Natural killer cell treated with Interleukin-12 subunit alpha and Interleukin-12 subunit beta and Interleukin-15 and Interleukin-18, amount 100 ng/mL, for 72 hours (primary cell): ENCODE measurements around the gene TANGO6. TPM values are rescaled to one million over a fixed set of nuclear protein-coding genes. Genes with fewer than 3 reads are reported as not detected.
A peak's percentile ranks its signal among the peaks of the same experiment; 100 is the strongest.

Experiments
- ATAC-seq, 2 donors: fragments of 150-1000 bp; cut with Tn5 transposase in 1 of 2; sonication (Bioruptor Pico), chemical (Tn5 transposase) in 1 of 2; 2 replicates each; pipeline ENCODE4 v1.10.0; 2021
- DNase-seq: peaks from one replicate; pipeline ENCODE4 v3.0.0; 2022; ENCODE audit warnings: low spot score
- H3K27ac Mint-ChIP-seq, 2 donors: 1 replicate in 1 of 2; 2 replicates in 1 of 2; pipeline ENCODE4 v1.8.0; 2022; ENCODE audit warnings: mixed read lengths in 2 of 2, mild to moderate bottlenecking in 1 of 2, moderate library complexity in 1 of 2
- H3K27me3 Mint-ChIP-seq, 2 donors: 1 replicate in 1 of 2; 2 replicates in 1 of 2; pipeline ENCODE4 v1.8.0; 2022; ENCODE audit warnings: mixed read lengths in 2 of 2
- H3K36me3 Mint-ChIP-seq: one replicate; pipeline ENCODE4 v1.8.0; 2022; ENCODE audit warnings: mixed read lengths
- H3K4me1 Mint-ChIP-seq, 2 donors: 1 replicate in 1 of 2; 2 replicates in 1 of 2; pipeline ENCODE4 v1.8.0; 2022; ENCODE audit warnings: low read depth in 2 of 2, mixed read lengths in 2 of 2, mild to moderate bottlenecking in 1 of 2
- H3K4me3 Mint-ChIP-seq: one replicate; pipeline ENCODE4 v1.8.0; 2022; ENCODE audit warnings: mixed read lengths
- H3K9me3 Mint-ChIP-seq: 2 replicates; pipeline ENCODE4 v1.8.0; 2022; ENCODE audit warnings: mixed read lengths
- total RNA-seq, 2 donors: library from RNA; stranded (reverse); gene quantifications; one replicate each; pipeline ENCODE4 v1.2.3, GENCODE V29; 2022

The TANGO6 gene
- total RNA-seq, 2 donors from 2014 or later = 26.6 to 62.3 TPM

DNA sequence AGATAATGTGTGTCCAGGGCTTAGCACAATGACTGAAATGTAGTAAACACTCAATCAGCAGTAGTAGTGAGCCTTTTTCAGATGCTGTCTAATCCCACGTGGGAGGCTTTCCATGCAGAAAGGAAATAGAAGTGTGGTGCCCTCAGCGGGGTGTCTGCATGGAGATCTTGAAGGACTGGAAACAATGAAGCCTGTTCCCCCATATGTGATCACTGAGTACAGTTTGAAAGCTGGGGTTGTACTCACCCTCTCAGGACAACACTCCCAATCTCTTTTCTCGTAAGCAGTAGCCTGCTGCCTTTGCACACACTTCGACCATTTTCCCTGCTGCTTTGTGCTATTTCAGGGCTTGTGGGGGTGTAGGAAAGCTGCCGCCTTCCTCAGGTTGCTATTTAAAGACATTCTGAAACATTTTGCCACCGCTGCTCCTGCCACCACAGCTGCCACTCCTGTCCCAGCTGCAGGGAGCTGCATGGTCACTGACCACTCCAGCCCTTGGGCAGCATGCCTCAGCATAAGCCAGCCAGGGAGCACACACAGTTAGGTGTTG is 221.5 kb downstream of the TANGO6 start:
- Mint-ChIP-seq H3K27me3 (no peaks in the 10 kb centered on the region), H3K9me3 (no peaks in the 10 kb centered on the region)

DNA sequence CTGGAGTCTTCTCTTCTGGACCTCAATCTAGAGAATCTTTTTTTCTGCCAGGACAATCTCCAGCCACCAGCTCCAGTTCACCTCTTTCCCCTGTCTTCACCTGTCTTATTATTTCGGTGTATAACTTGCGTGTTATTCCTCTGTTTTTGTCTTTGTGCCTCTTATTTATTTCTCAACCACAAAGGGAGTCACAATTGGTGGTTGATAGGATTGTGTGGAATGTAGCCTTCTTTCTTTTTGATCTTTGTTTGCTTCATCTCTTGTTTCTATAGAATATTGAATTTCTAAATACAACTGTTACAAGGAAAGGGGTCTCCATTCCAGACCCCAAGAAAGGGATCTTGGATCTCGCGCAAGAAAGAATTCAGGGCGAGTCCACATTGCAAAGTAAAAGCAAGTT is 226.2 kb downstream of the TANGO6 start:
- ATAC-seq = no peak
- H3K4me3 Mint-ChIP-seq = no peak overlapping the region
- H3K27ac Mint-ChIP-seq = no peak overlapping the region
- H3K4me1 Mint-ChIP-seq = peaks cover 0 to 2% of the 10 kb centered on the region in 2 donors
- no peak for DNase-seq
- no peaks in the 10 kb centered on the region for H3K9me3 Mint-ChIP-seq
- no peaks in the 10 kb centered on the region for H3K27me3 Mint-ChIP-seq
- no peaks in the 10 kb centered on the region for H3K36me3 Mint-ChIP-seq

More for the DNA sequence above, 221.5 kb downstream of the TANGO6 start:
- ATAC-seq (no peak), DNase-seq (no peak)
- Mint-ChIP-seq H3K4me3 (no peak overlapping the region), H3K4me1 (no peaks in the 10 kb centered on the region), H3K27ac (no peak overlapping the region), H3K36me3 (no peaks in the 10 kb centered on the region)

DNA sequence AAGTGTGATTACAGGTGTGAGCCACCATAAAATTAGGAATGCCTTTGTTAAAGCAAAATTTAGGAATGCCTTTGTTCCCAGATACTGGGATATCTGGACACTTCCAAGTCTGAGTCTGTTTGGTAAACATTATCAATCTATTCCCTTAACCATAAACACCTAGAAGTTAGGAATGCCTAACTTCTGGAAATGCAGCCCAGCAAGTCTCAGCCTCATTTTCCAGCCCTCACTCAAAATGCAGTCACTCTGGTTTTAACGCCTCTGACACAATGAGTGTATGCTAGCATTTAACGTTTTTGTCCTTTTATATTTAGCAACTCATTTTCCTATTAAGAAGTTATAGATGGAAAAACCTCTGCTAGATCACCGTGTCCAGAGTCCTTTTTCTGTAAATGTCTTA is 227.7 kb downstream of the TANGO6 start:
- DNase-seq = no peak
- no peaks in the 10 kb centered on the region for H3K9me3 Mint-ChIP-seq

DNA sequence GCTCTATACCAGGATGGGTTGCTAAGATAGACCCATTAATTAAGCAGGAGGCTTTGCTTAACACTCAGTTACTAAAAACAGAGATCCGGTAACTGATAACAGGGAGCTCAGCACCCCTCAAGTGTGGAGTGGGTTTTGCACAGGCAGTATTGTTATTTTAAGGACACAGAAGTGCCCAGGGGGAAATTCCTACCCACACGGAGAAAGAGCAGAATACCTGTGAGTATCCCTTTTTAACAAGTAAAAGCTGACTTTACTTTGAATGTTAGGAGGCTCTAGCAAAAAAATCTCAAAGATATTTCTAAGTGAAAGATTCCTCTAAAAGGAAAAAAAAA is 229.3 kb downstream of the TANGO6 start:
- H3K9me3 Mint-ChIP-seq = no peaks in the 10 kb centered on the region
- ATAC-seq (no peak), DNase-seq (no peak)
- no peaks in the 10 kb centered on the region for H3K27me3 Mint-ChIP-seq
- no peak overlapping the region for H3K27ac Mint-ChIP-seq
- peaks cover 0 to 2% of the 10 kb centered on the region in 2 donors for H3K4me1 Mint-ChIP-seq
- no peak overlapping the region for H3K4me3 Mint-ChIP-seq
- H3K36me3 Mint-ChIP-seq = no peaks in the 10 kb centered on the region

More for the DNA sequence above, 227.7 kb downstream of the TANGO6 start:
- Mint-ChIP-seq H3K27ac (no peak overlapping the region), H3K36me3 (no peaks in the 10 kb centered on the region), H3K27me3 (no peaks in the 10 kb centered on the region), H3K4me1 (peaks cover 0 to 2% of the 10 kb centered on the region in 2 donors), H3K4me3 (no peak overlapping the region)
- ATAC-seq = no peak

DNA sequence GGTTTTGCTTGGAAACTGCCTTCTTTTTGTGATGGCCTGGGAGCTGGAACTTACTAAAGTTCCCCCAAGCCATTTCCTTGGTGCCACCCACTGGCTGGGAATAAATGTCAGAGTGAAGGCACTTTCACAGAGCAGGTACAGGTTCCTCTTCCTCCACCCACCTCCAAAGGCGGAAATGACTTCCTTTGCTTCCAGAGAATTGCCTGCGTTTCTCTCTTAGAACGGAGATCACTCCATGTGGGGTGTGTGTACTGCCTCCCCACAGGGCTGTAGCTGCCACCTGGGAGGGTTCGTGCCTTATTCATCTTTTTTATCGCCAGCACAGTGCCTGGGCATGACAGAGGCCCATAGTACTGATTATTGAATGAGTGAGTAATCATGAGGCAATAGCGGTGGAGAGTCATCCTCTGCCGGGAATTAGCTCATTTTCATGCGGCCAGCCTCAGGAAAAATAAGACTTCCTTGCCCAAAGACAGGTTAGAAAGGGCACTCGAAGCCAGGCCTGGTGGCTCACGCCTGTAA is 229.9 kb downstream of the TANGO6 start:
- Mint-ChIP-seq H3K27ac (no peak overlapping the region), H3K27me3 (no peaks in the 10 kb centered on the region), H3K9me3 (no peaks in the 10 kb centered on the region), H3K4me3 (no peak overlapping the region), H3K4me1 (peaks cover 0 to 2% of the 10 kb centered on the region in 2 donors), H3K36me3 (no peaks in the 10 kb centered on the region)
- ATAC-seq = peak in 1 of 2 donors; percentile 36
- no peak for DNase-seq

DNA sequence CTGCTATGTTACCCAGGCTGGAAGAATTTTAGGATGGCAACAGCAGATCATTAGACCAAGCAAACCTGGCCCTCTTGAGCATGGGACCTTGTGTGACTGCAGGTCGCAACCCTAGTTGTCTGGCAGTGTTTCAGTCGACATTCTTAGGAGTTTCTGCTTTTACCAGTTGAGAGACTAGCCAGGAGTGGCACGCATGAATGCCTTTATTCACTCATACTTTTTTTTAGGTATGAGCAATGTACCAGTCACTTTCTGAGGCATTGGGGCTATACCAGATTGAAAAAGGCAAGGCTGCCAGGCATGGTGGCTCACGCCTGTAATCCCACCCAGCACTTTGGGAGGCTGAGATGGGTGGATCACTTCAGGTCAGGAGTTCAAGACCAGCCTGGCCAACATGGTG is 233.9 kb downstream of the TANGO6 start:
- no peak for DNase-seq

DNA sequence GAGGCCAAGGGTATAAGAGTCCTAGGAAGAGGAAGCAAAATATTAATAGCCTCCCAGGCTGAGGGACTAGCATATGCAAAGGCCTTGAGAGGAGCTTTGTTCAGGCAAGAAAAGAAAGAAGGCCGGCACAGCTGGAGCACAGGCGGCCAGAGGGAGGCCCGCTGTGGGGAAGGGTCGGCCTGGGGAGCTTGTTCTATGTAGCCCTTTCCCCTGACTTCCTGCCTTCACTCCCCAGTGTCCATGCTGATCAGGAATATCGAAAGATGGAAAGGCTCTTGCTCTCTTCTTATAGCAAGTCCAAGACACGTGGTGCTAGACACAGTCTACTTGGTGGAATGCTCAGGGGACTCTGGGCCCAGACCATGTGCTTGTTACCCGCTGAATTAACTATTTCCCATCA is 234.7 kb downstream of the TANGO6 start:
- Mint-ChIP-seq H3K4me3 (no peak overlapping the region), H3K4me1 (no peaks in the 10 kb centered on the region), H3K27me3 (no peaks in the 10 kb centered on the region), H3K9me3 (no peaks in the 10 kb centered on the region), H3K36me3 (no peaks in the 10 kb centered on the region), H3K27ac (no peak overlapping the region)
- ATAC-seq (no peak), DNase-seq (no peak)

More for the DNA sequence above, 233.9 kb downstream of the TANGO6 start:
- H3K4me3 Mint-ChIP-seq = no peak overlapping the region
- no peaks in the 10 kb centered on the region for H3K27me3 Mint-ChIP-seq
- no peaks in the 10 kb centered on the region for H3K9me3 Mint-ChIP-seq
- no peaks in the 10 kb centered on the region for H3K4me1 Mint-ChIP-seq
- ATAC-seq = no peak
- H3K27ac Mint-ChIP-seq = no peak overlapping the region
- H3K36me3 Mint-ChIP-seq = no peaks in the 10 kb centered on the region

DNA sequence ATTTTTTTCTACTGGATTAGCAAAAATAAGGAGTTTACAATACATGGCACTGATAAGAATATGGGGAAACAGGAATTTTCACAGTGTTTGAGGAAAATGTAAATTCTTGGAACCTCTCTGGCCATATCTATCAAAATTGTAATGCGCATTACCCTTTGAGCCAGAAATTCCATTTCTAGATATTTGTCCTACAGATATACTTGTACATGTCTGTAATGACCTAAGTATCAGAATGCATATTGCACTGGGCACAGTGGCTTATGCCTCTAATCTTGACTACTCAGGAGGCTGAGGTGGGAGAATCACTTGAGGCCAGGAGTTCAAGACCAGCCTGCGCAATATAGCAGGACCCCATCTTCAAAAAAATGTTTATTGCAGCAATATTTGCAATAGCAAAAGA is 236.4 kb downstream of the TANGO6 start:
- Mint-ChIP-seq H3K36me3 (no peaks in the 10 kb centered on the region), H3K4me3 (no peak overlapping the region)
- no peak for DNase-seq

DNA sequence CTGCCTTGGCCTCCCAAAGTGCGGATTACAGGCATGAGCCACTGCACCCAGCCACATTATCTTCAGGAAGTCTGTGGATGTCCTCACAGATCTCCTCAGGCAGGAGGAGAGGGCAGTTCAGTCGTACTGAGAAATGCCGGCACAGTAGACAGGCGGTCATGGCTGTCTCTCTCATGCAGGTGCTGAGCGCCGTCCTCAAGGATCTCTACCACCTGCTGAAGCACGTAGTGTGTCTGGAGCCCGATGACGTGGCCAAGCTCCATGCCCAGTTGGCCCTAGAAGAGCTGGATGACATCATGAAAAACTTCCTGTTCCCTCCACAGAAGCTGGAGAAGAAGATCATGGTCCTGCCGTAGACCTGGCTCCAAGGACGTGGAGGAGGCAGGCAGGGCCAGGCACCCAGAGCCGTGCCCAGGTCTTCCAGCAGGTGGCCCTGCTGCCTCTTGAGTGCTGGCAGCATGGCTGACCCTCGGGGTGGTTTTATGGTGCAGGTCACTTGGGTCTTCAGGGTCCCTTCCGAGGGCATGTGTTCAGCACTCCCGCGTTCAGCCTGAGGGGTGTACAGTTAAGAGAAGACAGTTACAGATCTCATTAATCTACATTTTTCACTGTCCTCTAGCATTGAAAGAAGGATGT is 240.1 kb downstream of the TANGO6 start:
- no peaks in the 10 kb centered on the region for H3K9me3 Mint-ChIP-seq
- ATAC-seq = no peak
- no peaks in the 10 kb centered on the region for H3K27me3 Mint-ChIP-seq
- H3K27ac Mint-ChIP-seq = no peak overlapping the region
- H3K4me3 Mint-ChIP-seq = no peak overlapping the region
- H3K4me1 Mint-ChIP-seq = peaks cover 0 to 1% of the 10 kb centered on the region in 2 donors
- H3K36me3 Mint-ChIP-seq = no peaks in the 10 kb centered on the region
- no peak for DNase-seq

More for the DNA sequence above, 236.4 kb downstream of the TANGO6 start:
- Mint-ChIP-seq H3K4me1 (no peaks in the 10 kb centered on the region), H3K9me3 (no peaks in the 10 kb centered on the region), H3K27ac (no peak overlapping the region), H3K27me3 (no peaks in the 10 kb centered on the region)
- no peak for ATAC-seq

DNA sequence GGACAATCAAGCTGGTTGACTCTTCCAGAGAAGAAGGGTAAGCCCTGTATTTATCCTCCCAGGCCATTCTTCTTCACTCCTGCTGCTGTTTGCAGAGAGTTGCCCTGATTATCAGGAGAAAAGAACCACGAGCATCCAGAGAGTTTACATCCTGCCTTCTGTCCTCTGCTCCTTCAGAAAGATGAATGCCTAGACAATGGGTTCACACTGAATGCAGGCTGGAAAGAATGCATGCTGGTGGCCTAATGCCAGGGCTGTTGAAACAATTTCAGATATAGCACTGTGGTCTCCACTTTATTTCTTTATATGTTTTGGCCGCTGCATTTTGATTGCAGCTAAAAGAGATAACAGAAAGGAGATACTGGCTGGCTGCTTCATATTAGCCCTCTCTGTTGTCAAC is 241.0 kb downstream of the TANGO6 start:
- Mint-ChIP-seq H3K27me3 (no peaks in the 10 kb centered on the region), H3K4me1 (peaks cover 3 to 10% of the 10 kb centered on the region in 2 donors), H3K27ac (no peak overlapping the region), H3K4me3 (no peak overlapping the region), H3K36me3 (no peaks in the 10 kb centered on the region), H3K9me3 (no peaks in the 10 kb centered on the region)
- no peak for DNase-seq
- ATAC-seq = no peak

DNA sequence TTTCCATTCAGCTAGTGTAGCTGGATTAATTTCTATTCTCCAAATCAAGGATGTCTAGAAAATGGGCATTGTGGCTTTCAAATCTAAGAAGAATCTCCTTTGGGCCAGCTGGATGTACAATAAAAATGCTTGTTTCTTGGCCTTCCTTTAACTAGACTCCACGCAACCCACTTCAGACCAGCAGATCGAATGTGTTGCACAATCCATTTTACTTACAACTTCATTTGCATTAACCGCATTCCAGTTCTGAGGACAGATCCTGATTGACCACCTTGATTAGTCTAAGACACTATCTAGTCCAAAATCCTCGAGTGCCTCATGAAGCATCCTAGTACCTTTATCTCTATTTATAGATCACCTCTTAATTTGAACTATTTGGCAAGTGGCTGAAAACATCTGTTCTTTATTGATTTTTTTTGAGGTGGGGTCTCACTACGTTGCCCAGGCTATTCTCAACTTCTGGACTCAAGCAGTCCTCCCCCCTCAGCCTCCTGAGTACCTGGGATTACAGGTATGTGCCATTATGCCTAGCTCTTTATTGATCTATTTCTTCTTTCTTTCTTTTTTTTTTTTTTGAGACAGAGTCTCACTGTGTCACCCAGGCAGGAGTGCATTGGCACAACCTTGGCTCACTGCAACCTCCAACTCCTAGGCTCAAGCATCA is 241.8 kb downstream of the TANGO6 start:
- H3K27me3 Mint-ChIP-seq = no peaks in the 10 kb centered on the region
- no peak for ATAC-seq
- H3K9me3 Mint-ChIP-seq = no peaks in the 10 kb centered on the region
- no peak overlapping the region for H3K27ac Mint-ChIP-seq
- H3K36me3 Mint-ChIP-seq = no peaks in the 10 kb centered on the region
- no peak for DNase-seq
- no peak overlapping the region for H3K4me3 Mint-ChIP-seq
- peaks cover 3 to 12% of the 10 kb centered on the region in 2 donors for H3K4me1 Mint-ChIP-seq

DNA sequence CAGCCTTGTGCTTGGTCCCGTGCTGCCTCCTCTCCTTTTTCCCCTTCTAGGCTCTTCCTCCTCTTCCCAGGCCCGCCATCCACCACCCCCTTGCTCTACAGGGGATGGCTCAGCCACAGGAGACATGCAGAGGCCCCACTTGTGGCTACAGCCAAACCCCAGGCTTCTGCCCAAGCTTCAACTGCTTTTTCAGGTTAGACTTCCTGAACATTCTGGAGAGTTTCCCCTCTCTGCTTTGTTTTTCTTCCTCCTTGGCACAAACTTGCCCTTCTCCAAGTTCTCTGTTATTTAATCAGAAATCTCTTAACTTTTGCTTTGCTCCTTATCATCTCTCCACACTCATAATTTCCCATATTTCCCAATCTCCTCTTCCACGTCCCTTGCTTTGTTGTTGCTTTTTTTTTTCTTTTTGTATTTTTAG is 243.8 kb downstream of the TANGO6 start:
- no peaks in the 10 kb centered on the region for H3K9me3 Mint-ChIP-seq
- DNase-seq (no peak), ATAC-seq (no peak)
- H3K36me3 Mint-ChIP-seq = no peaks in the 10 kb centered on the region
- H3K27me3 Mint-ChIP-seq = no peaks in the 10 kb centered on the region
- peaks cover 3 to 12% of the 10 kb centered on the region in 2 donors for H3K4me1 Mint-ChIP-seq
- H3K4me3 Mint-ChIP-seq = no peak overlapping the region
- no peak overlapping the region for H3K27ac Mint-ChIP-seq

DNA sequence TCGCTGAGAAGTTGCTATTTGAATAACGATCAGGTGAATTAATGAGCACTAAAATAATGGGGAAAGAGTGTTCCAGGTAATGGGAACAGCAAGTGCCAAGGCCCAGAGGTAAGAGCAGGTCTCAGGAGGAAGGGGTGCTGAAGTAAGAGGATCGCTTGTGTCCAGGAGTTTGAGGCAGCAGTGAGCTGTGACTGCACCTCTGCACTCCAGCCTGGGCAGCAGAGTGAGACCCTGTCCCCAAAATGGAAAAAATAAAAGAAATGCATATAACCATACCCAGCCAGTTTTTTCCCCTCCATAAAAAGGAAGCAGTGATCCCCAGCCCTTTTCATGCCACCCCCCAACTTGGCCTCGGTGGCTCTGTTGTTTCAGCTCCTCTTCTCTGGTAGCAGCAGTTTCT is 245.4 kb downstream of the TANGO6 start:
- ATAC-seq (no peak), DNase-seq (no peak)
- H3K4me1 Mint-ChIP-seq = peaks cover 3 to 12% of the 10 kb centered on the region in 2 donors
- H3K27ac Mint-ChIP-seq = no peak overlapping the region
- H3K9me3 Mint-ChIP-seq = no peaks in the 10 kb centered on the region
- H3K4me3 Mint-ChIP-seq = no peak overlapping the region
- H3K27me3 Mint-ChIP-seq = no peaks in the 10 kb centered on the region
- H3K36me3 Mint-ChIP-seq = no peaks in the 10 kb centered on the region
